ENCODE measurements around the gene DPM2.

- TF ChIP-seq EZH2phosphoT487 (IDR thresholded peaks at IDR 0.05; ENCODE audit: insufficient read depth, low read depth), result no peak
- no peak for TF ChIP-seq EZH2 (IDR thresholded peaks at IDR 0.05; ENCODE audit: insufficient read depth, poor library complexity, severe bottlenecking)
Measured at GRCh38 chr9:127975376-127976315, 38.0 kb upstream of the DPM2 start.
